ENCODE data around the gene LPP.

DNA sequence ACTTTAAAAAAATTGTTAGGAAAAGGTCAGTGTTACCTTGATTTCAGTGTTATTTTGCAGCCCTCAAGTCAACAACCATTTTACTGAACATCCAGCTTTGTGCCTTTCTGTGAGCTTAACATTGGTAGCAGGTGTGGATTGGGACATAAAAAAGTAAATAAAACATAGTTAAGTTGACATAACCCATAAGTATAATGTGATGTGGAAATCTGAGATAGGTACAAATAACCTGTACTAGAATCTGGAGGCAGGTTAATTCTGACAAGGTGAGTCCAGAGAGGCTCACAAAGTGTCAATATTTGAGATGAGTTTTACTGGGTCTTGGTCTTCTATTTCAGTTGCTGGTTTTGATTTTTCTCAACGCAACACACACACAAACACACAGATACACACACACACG lies 151.3 kb downstream of the LPP start:
- TF ChIP-seq, protein P1, sequence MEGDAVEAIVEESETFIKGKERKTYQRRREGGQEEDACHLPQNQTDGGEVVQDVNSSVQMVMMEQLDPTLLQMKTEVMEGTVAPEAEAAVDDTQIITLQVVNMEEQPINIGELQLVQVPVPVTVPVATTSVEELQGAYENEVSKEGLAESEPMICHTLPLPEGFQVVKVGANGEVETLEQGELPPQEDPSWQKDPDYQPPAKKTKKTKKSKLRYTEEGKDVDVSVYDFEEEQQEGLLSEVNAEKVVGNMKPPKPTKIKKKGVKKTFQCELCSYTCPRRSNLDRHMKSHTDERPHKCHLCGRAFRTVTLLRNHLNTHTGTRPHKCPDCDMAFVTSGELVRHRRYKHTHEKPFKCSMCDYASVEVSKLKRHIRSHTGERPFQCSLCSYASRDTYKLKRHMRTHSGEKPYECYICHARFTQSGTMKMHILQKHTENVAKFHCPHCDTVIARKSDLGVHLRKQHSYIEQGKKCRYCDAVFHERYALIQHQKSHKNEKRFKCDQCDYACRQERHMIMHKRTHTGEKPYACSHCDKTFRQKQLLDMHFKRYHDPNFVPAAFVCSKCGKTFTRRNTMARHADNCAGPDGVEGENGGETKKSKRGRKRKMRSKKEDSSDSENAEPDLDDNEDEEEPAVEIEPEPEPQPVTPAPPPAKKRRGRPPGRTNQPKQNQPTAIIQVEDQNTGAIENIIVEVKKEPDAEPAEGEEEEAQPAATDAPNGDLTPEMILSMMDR (IDR thresholded peaks at IDR 0.05) = no peak
- TF ChIP-seq POLR2A (IDR thresholded peaks at IDR 0.05; ENCODE audit: low read length) (no peak), RAD21 (conservative IDR thresholded peaks at IDR 0.05 in 1 of 2, IDR thresholded peaks at IDR 0.05 in 1 of 2) (no peak), MAFK (IDR thresholded peaks at IDR 0.05; ENCODE audit: partially characterized antibody) (no peak), RFX5 (IDR thresholded peaks at IDR 0.05) (no peak), ZNF302 (CRISPR knock-in tag; IDR thresholded peaks at IDR 0.05) (no peak), CHD2 (IDR thresholded peaks at IDR 0.05; ENCODE audit: low read length, partially characterized antibody) (no peak), KDM5A (IDR thresholded peaks at IDR 0.05) (no peak)
- TF ChIP-seq, protein P2, sequence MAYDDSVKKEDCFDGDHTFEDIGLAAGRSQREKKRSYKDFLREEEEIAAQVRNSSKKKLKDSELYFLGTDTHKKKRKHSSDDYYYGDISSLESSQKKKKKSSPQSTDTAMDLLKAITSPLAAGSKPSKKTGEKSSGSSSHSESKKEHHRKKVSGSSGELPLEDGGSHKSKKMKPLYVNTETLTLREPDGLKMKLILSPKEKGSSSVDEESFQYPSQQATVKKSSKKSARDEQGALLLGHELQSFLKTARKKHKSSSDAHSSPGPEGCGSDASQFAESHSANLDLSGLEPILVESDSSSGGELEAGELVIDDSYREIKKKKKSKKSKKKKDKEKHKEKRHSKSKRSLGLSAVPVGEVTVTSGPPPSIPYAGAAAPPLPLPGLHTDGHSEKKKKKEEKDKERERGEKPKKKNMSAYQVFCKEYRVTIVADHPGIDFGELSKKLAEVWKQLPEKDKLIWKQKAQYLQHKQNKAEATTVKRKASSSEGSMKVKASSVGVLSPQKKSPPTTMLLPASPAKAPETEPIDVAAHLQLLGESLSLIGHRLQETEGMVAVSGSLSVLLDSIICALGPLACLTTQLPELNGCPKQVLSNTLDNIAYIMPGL (CRISPR knock-in tag; IDR thresholded peaks at IDR 0.05; ENCODE audit: borderline replicate concordance) = no peak
